Choroid plexus epithelial cell (primary cell): ENCODE measurements around the gene CYBA.

Source experiments
- DNase-seq: peaks from one replicate; pipeline ENCODE4 v3.0.0-alpha.2; 2010; ENCODE audit warnings: low read depth
- H3K4me3 ChIP-seq: 2 replicates; pipeline ENCODE4 v1.5.1; 2011; ENCODE audit warnings: low read depth, mild to moderate bottlenecking, control low read depth, low read length, moderate library complexity
- TF ChIP-seq, protein P1 (sequence below): conservative IDR thresholded peaks from 2 replicates; pipeline ENCODE4 v1.5.1; 2011; ENCODE audit warnings: low read depth, mild to moderate bottlenecking, control low read depth, inconsistent platforms, low read length, moderate library complexity

Gene CYBA

GRCh38 chr16:88691924-88692560, 41.2 kb upstream of the CYBA start:
- DNase-seq = no peak
- TF ChIP-seq, protein P1, sequence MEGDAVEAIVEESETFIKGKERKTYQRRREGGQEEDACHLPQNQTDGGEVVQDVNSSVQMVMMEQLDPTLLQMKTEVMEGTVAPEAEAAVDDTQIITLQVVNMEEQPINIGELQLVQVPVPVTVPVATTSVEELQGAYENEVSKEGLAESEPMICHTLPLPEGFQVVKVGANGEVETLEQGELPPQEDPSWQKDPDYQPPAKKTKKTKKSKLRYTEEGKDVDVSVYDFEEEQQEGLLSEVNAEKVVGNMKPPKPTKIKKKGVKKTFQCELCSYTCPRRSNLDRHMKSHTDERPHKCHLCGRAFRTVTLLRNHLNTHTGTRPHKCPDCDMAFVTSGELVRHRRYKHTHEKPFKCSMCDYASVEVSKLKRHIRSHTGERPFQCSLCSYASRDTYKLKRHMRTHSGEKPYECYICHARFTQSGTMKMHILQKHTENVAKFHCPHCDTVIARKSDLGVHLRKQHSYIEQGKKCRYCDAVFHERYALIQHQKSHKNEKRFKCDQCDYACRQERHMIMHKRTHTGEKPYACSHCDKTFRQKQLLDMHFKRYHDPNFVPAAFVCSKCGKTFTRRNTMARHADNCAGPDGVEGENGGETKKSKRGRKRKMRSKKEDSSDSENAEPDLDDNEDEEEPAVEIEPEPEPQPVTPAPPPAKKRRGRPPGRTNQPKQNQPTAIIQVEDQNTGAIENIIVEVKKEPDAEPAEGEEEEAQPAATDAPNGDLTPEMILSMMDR = no peak
- no peak overlapping the region for H3K4me3 ChIP-seq

- H3K4me3 ChIP-seq = no peak overlapping the region
- DNase-seq = no peak
- TF ChIP-seq, protein P1 = no peak
These were observed 40.4 kb upstream of the CYBA start for GRCh38 chr16:88691129-88691813.

DNA sequence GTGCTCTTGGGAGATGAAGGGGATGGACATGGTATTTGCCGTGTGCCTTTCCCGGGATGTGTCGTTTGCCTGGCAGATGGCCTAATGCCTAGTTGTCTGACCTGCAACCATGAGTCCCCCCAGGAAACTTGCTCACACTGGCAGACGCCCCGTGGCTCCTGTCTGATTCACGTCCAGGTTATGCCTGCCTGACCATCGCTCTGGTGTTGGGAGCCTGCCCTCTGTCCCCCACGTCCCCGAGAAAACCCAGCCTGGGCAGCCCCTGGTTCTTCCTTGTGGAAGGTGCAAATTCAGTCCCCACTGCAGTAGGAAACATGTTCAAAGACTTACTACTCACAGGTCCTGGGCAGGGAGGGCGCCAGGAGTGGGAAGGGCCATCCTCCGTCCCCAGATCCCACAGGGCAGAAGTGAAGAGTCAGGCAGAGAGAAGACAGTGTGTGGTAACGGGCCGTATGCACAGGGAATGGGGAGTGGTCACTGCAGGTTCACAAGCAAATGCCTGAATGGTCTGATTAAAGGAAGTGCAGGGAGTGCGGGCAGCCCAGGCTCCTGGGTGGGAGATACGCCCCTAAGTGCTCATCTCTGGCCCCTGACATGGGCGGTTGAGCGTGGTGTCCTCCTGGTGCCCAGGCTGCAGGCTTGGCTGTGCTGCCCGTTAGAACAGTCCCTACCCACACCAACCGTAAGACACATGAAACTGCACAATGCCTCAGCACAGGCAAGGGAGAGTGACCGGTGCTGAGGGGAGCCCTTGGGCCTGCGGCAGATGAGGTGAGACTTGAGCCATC, 39.7 kb upstream of the CYBA start:
- H3K4me3 ChIP-seq = no peak overlapping the region
- no peak for DNase-seq
- TF ChIP-seq, protein P1 = no peak

GRCh38 chr16:88688013-88688778, 37.3 kb upstream of the CYBA start:
- H3K4me3 ChIP-seq = no peak overlapping the region
- TF ChIP-seq, protein P1 = no peak
- DNase-seq = no peak

DNA sequence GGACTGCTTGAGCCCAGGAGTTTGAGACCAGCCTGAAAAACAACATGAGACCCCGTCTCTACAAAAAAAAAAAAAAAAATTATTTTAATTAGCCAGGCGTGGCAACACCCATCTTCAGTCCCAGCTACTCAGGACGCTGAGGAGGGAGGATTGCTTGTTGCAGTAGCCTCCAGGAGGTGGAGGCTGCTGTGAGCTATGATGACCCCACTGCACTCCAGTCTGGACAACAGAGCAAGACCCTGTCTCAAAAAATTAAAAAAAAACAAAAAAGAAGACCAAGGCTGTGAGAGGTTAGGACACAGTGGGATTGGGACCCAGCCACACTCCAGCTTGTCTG, 36.8 kb upstream of the CYBA start:
- no peak for DNase-seq
- no peak overlapping the region for H3K4me3 ChIP-seq
- TF ChIP-seq, protein P1 = no peak

GRCh38 chr16:88687254-88687576, 36.4 kb upstream of the CYBA start:
- H3K4me3 ChIP-seq = no peak overlapping the region
- TF ChIP-seq, protein P1 = no peak
- no peak for DNase-seq
